GM19238 (cell line): ENCODE measurements around the gene PCDHA4.
"Not testable (repeated sequence)": the region's sequence is repeated elsewhere in the genome, so short reads cannot be mapped to it uniquely, and the experiment has no call there.

ENCODE experiments used
- DNase-seq: peaks from one replicate; pipeline ENCODE4 v3.0.0; 2011; ENCODE audit warnings: low spot score; ENCODE audit not compliant: insufficient read length

Gene PCDHA4

DNA sequence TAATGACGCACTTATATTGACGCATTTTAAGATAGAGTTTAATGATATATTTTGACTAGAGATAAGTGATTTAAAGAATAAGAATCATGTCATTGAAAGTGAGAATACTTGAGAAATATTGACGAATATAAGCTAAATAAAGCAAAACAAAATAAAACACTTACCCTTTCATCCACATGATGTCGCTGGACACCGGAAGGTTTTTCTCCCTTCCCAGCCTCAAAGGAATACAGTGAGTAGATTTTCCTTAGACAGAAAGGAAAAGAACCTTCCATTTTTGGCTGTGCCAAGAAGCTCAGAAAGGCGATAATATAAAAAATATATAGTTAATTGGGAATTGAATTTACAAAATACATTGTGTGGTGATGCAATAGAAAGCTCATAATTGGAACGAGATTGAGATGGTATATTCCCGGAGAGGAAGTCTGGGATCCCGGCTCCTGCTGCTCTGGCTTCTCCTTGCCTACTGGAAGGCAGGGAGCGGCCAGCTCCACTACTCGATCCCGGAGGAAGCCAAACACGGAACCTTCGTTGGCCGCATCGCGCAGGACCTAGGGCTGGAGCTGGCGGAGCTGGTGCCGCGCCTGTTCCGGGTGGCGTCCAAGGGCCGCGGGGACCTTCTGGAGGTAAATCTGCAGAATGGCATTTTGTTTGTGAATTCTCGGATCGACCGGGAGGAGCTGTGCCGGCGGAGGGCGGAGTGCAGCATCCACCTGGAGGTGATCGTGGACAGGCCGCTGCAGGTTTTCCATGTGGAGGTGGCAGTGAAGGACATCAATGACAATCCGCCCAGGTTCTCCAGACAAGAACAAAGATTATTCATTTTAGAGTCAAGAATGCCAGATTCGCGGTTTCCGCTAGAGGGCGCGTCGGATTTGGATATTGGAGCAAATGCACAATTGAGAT lies 14.8 kb downstream of the PCDHA4 start, which contains the start of gene PCDHA5:
TSS of gene PCDHA5 (plus strand) at position 239 of the 906 bp plus-strand sequence.
- no peak for DNase-seq

DNA sequence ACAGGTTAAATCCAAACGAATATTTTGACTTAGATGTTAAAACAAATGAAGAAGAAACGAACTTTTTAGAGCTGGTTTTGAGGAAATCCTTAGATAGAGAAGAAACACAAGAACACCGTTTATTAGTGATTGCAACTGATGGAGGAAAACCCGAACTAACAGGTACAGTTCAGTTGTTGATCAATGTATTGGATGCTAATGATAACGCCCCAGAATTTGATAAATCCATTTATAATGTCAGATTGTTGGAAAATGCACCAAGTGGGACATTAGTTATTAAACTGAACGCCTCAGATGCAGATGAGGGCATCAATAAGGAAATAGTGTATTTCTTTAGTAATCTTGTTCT lies 15.4 kb downstream of the PCDHA4 start:
- no peak for DNase-seq

DNA sequence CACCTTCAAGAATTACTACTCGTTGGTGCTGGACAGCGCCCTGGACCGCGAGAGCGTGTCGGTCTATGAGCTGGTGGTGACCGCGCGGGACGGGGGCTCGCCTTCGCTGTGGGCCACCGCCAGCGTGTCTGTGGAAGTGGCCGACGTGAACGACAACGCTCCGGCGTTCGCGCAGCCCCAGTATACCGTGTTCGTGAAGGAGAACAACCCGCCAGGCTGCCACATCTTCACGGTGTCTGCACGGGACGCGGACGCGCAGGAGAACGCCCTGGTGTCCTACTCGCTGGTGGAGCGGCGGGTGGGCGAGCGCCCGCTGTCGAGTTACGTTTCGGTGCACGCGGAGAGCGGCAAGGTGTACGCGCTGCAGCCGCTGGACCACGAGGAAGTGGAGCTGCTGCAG lies 16.1 kb downstream of the PCDHA4 start:
- not testable (repeated sequence) for DNase-seq

DNA sequence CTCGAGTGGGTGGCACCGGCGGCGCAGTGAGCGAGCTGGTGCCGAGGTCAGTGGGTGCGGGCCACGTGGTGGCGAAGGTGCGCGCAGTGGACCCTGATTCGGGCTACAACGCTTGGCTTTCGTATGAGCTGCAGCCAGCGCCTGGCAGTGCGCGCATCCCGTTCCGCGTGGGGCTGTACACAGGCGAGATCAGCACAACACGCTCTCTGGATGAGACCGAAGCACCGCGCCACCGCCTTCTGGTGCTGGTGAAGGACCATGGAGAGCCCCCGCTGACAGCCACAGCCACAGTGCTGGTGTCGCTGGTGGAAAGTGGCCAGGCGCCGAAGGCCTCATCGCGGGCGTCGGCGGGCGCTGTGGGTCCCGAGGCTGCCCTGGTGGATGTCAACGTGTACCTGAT lies 16.6 kb downstream of the PCDHA4 start:
- no peak for DNase-seq

DNA sequence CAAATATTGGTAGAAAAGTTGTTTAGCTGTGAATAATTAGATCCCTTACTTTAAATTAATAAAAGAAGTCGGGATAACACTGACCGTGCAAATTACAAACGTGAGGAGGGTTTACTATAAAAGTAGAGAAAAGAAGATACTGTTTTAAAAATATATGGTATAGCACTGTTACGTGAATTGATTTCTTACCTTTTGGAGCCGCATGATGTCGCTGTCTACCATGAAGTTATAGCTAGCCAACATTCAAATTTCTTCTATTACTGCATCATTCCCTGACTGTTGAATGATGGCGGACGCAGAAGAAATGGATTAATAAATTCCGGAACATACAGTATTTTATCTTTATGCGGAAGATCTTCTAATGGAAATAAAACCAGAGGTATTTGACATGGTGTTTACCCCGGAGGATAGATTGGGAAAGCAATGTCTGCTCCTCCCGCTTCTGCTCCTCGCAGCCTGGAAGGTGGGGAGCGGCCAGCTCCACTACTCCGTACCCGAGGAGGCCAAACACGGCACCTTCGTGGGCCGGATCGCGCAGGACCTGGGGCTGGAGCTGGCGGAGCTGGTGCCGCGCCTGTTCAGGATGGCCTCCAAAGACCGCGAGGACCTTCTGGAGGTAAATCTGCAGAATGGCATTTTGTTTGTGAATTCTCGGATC lies 21.0 kb downstream of the PCDHA4 start, which contains the start of gene PCDHA6:
TSS of gene PCDHA6 (plus strand) at position 257 of the 658 bp plus-strand sequence. CDS start at position 389, 132 bp downstream.
- no peak for DNase-seq

DNA sequence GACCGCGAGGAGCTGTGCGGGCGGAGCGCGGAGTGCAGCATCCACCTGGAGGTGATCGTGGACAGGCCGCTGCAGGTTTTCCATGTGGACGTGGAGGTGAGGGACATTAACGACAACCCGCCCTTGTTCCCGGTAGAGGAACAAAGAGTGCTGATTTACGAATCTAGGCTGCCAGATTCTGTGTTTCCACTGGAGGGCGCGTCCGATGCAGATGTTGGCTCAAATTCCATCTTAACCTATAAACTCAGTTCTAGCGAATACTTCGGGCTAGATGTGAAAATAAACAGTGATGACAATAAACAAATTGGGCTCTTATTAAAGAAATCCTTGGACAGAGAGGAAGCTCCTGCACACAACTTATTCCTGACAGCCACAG lies 21.5 kb downstream of the PCDHA4 start:
- DNase-seq, result no peak

DNA sequence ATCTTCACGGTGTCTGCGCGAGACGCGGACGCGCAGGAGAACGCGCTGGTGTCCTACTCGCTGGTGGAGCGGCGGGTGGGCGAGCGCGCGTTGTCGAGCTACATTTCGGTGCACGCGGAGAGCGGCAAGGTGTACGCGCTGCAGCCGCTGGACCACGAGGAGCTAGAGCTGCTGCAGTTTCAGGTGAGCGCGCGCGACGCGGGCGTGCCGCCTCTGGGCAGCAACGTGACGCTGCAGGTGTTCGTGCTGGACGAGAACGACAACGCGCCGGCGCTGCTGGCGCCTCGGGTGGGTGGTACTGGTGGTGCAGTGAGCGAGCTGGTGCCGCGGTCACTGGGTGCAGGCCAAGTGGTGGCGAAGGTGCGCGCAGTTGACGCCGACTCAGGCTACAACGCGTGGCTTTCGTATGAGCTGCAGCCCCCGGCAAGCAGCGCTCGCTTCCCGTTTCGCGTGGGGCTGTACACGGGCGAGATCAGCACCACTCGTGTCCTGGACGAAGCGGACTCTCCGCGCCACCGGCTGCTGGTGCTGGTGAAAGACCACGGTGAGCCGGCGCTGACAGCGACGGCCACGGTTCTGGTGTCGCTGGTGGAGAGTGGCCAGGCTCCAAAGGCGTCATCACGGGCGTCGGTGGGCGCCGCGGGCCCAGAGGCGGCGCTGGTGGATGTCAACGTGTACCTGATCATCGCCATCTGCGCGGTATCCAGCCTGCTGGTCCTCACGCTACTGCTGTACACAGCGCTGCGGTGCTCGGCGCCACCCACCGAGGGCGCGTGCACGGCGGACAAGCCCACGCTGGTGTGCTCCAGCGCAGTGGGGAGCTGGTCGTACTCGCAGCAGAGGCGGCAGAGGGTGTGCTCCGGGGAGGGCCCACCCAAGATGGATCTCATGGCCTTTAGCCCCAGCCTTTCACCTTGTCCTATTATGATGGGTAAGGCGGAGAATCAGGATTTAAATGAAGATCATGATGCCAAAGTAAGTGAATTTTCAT lies 22.9 kb downstream of the PCDHA4 start:
- not testable (repeated sequence) for DNase-seq

DNA sequence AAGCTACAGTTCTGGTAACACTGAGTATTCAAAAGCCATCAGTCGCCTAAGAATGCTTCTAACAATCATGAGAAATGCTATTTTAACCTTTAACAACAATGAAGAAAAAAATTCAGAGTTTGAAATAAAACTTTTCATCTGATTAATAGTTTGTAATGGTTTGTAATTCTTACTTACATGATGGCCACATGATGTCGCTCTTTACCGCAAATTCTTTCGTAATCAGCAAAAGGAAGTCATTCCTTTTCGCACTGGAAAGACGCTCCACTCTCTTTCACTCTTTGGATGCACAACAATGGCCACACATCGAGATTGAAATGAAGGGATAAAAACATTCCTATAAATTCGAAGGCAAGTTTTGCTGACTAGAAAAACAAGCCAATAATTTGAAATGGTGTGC lies 27.1 kb downstream of the PCDHA4 start, which contains the start of gene PCDHA7:
TSS of gene PCDHA7 (plus strand) at position 277 of the 400 bp plus-strand sequence. CDS start at position 392, 115 bp downstream.
- DNase-seq, result no peak

DNA sequence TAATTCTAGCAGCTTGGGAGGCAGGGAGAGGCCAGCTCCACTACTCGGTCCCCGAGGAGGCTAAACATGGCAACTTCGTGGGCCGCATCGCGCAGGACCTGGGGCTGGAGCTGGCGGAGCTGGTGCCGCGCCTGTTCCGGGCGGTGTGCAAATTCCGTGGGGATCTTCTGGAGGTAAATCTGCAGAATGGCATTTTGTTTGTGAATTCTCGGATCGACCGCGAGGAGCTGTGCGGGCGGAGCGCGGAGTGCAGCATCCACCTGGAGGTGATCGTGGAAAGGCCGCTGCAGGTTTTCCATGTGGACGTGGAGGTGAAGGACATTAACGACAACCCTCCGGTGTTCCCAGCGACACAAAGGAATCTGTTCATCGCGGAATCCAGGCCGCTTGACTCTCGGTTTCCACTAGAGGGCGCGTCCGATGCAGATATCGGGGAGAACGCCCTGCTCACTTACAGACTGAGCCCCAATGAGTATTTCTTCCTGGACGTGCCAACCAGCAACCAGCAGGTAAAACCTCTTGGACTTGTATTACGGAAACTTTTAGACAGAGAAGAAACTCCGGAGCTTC lies 27.7 kb downstream of the PCDHA4 start:
- DNase-seq, result not testable (repeated sequence)

DNA sequence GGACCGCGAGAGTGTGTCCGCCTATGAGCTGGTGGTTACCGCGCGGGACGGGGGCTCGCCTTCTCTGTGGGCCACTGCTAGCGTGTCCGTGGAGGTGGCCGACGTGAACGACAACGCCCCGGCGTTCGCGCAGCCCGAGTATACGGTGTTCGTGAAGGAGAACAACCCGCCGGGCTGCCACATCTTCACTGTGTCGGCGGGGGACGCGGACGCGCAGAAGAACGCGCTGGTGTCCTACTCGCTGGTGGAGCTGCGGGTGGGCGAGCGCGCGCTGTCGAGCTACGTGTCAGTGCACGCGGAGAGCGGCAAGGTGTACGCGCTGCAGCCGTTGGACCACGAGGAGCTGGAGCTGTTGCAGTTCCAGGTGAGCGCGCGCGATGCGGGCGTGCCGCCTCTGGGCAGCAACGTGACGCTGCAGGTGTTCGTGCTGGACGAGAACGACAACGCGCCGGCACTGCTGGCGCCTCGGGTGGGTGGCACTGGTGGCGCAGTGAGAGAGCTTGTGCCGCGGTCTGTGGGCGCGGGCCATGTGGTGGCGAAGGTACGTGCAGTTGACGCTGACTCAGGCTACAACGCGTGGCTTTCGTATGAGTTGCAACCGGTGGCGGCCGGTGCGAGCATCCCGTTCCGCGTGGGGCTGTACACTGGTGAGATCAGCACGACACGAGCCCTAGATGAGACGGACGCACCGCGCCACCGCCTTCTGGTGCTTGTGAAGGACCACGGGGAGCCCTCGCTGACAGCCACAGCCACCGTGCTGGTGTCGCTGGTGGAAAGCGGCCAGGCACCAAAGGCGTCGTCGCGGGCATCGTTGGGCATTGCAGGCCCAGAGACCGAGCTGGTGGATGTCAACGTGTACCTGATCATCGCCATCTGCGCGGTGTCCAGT lies 29.0 kb downstream of the PCDHA4 start:
- DNase-seq, result no peak

DNA sequence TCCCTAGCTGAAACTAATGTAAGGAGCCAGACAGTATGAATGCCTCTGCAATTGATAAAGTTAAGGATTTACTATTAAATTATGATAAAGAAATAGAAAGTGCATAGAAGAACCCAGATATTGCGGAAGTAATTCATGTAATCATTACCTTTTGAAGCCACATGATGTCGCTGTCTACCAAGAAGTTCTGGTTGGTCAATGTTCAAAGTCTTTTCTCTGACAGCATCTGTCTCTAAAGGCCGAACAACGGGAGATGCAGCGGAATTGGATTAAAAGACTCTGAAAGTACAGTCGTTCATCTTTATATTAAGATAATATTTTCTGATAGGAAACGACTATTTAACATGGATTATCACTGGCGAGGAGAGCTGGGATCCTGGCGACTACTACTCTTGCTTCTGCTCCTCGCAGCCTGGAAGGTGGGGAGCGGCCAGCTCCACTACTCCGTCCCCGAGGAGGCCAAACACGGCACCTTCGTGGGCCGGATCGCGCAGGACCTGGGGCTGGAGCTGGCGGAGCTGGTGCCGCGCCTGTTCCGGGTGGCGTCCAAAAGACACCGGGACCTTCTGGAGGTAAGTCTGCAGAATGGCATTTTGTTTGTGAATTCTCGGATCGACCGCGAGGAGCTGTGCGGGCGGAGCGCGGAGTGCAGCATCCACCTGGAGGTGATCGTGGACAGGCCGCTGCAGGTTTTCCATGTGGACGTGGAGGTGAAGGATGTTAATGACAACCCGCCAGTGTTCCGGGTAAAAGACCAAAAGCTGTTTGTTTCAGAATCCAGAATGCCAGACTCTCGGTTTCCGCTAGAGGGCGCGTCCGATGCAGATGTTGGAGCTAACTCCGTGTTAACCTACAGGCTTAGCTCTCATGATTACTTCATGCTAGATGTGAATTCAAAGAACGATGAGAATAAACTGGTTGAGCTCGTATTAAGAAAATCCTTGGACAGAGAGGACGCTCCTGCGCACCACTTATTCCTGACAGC lies 34.4 kb downstream of the PCDHA4 start, which contains the start of gene PCDHA8:
TSS of gene PCDHA8 (plus strand) at position 210 of the 985 bp plus-strand sequence. CDS start at position 345, 135 bp downstream.
- DNase-seq, result no peak

DNA sequence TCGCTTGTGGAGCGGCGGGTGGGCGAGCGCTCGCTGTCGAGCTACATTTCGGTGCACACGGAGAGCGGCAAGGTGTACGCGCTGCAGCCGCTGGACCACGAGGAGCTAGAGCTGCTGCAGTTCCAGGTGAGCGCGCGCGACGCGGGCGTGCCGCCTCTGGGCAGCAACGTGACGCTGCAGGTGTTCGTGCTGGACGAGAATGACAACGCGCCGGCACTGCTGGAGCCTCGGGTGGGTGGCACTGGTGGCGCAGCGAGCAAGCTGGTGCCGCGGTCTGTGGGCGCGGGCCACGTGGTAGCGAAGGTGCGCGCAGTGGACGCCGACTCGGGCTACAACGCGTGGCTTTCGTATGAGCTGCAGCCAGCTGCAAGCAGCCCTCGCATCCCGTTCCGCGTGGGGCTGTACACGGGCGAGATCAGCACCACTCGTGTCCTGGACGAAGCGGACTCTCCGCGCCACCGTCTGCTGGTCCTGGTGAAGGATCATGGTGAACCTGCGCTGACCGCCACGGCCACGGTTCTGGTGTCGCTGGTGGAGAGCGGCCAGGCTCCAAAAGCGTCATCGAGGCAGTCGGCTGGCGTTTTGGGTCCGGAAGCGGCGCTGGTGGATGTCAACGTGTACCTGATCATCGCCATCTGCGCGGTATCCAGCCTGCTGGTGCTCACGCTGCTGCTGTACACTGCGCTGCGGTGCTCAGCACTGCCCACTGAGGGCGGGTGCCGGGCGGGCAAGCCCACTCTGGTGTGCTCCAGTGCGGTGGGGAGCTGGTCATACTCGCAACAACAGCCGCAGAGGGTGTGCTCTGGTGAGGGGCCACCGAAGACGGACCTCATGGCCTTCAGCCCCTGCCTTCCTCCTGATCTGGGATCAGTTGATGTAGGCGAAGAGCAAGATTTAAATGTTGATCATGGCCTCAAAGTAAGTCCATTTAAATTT lies 36.2 kb downstream of the PCDHA4 start:
- DNase-seq, result no peak

DNA sequence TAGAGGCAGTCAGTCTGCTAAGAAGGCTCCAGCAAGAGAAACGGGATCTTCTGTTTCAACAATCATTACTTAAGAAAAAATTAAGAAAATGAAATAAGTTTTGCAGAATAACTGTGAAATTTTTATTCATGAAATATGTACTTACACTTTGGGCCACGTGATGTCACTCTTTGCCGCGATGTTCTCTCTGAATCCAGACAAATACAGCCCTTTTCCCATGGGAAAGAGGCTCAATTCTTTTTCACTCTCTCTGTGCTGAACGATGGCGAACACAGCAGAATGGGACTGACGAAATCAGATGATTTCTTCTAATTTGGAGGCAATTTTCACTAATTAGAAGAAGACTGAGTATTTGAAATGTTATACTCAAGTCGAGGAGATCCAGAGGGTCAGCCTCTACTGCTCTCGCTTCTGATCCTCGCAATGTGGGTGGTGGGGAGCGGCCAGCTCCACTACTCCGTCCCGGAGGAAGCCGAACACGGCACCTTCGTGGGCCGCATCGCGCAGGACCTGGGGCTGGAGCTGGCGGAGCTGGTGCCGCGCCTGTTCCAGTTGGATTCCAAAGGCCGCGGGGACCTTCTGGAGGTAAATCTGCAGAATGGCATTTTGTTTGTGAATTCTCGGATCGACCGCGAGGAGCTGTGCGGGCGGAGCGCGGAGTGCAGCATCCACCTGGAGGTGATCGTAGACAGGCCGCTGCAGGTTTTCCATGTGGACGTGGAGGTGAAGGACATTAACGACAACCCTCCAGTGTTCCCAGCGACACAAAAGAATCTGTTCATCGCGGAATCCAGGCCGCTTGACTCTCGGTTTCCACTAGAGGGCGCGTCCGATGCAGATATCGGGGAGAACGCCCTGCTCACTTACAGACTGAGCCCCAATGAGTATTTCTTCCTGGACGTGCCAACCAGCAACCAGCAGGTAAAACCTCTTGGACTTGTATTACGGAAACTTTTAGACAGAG lies 41.6 kb downstream of the PCDHA4 start, which contains the start of gene PCDHA9:
TSS of gene PCDHA9 (plus strand) at position 244 of the 964 bp plus-strand sequence. CDS start at position 358, 114 bp downstream.
- DNase-seq, result not testable (repeated sequence)

DNA sequence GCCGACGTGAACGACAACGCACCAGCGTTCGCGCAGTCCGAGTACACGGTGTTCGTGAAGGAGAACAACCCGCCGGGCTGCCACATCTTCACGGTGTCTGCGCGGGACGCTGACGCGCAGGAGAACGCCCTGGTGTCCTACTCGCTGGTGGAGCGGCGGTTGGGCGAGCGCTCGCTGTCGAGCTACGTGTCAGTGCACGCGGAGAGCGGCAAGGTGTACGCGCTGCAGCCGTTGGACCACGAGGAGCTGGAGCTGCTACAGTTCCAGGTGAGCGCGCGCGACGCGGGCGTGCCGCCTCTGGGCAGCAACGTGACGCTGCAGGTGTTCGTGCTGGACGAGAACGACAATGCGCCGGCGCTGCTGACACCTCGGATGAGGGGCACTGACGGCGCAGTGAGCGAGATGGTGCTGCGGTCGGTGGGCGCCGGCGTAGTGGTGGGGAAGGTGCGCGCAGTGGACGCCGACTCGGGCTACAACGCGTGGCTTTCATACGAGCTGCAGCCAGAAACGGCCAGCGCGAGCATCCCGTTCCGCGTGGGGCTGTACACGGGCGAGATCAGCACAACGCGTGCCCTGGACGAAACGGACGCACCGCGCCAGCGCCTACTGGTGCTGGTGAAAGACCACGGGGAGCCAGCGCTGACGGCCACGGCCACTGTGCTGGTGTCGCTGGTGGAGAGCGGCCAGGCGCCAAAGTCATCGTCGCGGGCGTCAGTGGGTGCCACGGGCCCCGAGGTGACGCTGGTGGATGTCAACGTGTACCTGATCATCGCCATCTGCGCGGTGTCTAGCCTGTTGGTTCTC lies 43.2 kb downstream of the PCDHA4 start:
- DNase-seq, result not testable (repeated sequence)
